Effector memory CD4-positive, alpha-beta T cell (primary cell): ENCODE results near the gene PNMA8B.

Source experiments
- DNase-seq, 3 donors: peaks; one replicate each; pipeline ENCODE4 v3.0.0-alpha.2; 2020
- H3K27ac ChIP-seq: 2 replicates; pipeline ENCODE4 v1.7.0; 2013; ENCODE audit warnings: mild to moderate bottlenecking, low read length, moderate library complexity; ENCODE audit not compliant: insufficient read depth, poor library complexity, severe bottlenecking
- H3K27me3 ChIP-seq: replicated peaks from 2 replicates; pipeline ENCODE4 v1.7.0; 2013; ENCODE audit warnings: mild to moderate bottlenecking, low read length; ENCODE audit not compliant: insufficient read depth, control insufficient read depth, poor library complexity, severe bottlenecking
- H3K36me3 ChIP-seq: 2 replicates; pipeline ENCODE4 v1.7.0; 2013; ENCODE audit warnings: mild to moderate bottlenecking, low read length, moderate library complexity; ENCODE audit not compliant: control insufficient read depth, insufficient read depth
- H3K4me1 ChIP-seq: 2 replicates; pipeline ENCODE4 v1.7.0; 2013; ENCODE audit warnings: low read length, mild to moderate bottlenecking; ENCODE audit not compliant: control insufficient read depth, insufficient read depth, poor library complexity, severe bottlenecking
- H3K4me3 ChIP-seq: 2 replicates; pipeline ENCODE4 v1.7.0; 2013; ENCODE audit warnings: low read length, low read depth, mild to moderate bottlenecking; ENCODE audit not compliant: insufficient read depth, poor library complexity, severe bottlenecking
- H3K9me3 ChIP-seq: 2 replicates; pipeline ENCODE4 v1.7.0; 2013; ENCODE audit warnings: mild to moderate bottlenecking, low read length, moderate library complexity; ENCODE audit not compliant: control insufficient read depth

The PNMA8B gene

GRCh38 chr19:46446021-46446420 is 49.6 kb downstream of the PNMA8B start:
- H3K27ac ChIP-seq, result no peak overlapping the region
- H3K9me3 ChIP-seq, result no peaks in the 10 kb centered on the region
- no peaks in the 10 kb centered on the region for H3K27me3 ChIP-seq
- DNase-seq, result no peak
- H3K4me3 ChIP-seq, result no peak overlapping the region
- no peaks in the 10 kb centered on the region for H3K4me1 ChIP-seq
- H3K36me3 ChIP-seq, result no peaks in the 10 kb centered on the region

GRCh38 chr19:46442808-46443450 is 52.7 kb downstream of the PNMA8B start:
- Histone ChIP-seq H3K4me1 (no peaks in the 10 kb centered on the region), H3K27ac (no peak overlapping the region), H3K4me3 (no peak overlapping the region), H3K36me3 (no peaks in the 10 kb centered on the region), H3K9me3 (no peaks in the 10 kb centered on the region), H3K27me3 (no peaks in the 10 kb centered on the region)
- no peak for DNase-seq

GRCh38 chr19:46441866-46442265 is 53.8 kb downstream of the PNMA8B start:
- no peak for DNase-seq
- H3K4me3 ChIP-seq, result no peak overlapping the region
- no peaks in the 10 kb centered on the region for H3K4me1 ChIP-seq
- no peaks in the 10 kb centered on the region for H3K36me3 ChIP-seq
- H3K9me3 ChIP-seq, result no peaks in the 10 kb centered on the region
- H3K27ac ChIP-seq, result no peak overlapping the region
- H3K27me3 ChIP-seq, result no peaks in the 10 kb centered on the region
